ENCODE measurements around the gene RHBDL1.

Gene RHBDL1

GRCh38 chr16:724188-725040, 48.9 kb downstream of the RHBDL1 start:
- peak overlapping the region; percentile 24; the same call in 1 of the 2 replicates for H3K4me2 ChIP-seq
- no peaks in the 10 kb centered on the region for H3K27me3 ChIP-seq (ENCODE audit: insufficient read depth, low read depth)
- TF ChIP-seq CTCF (conservative IDR thresholded peaks at IDR 0.05; ENCODE audit: low read depth, low read length) = no peak
- H3K79me2 ChIP-seq (ENCODE audit: insufficient read depth, low read depth) = no peaks in the 10 kb centered on the region
- H3K27ac ChIP-seq = no peak overlapping the region
- no peaks in the 10 kb centered on the region for H4K20me1 ChIP-seq (ENCODE audit: insufficient read depth)
- no peaks in the 10 kb centered on the region for H3K36me3 ChIP-seq (ENCODE audit: insufficient read depth)
- H3K9ac ChIP-seq = no peak overlapping the region
- H3K4me3 ChIP-seq (IDR thresholded peaks at IDR 0.05; ENCODE audit: insufficient read depth, low read depth, low read length) = no peak overlapping the region
- peaks cover 52% of the 10 kb centered on the region for H3K4me1 ChIP-seq (ENCODE audit: low read depth, poor library complexity, severe bottlenecking)
- H2AFZ ChIP-seq (ENCODE audit: low read depth) = no peak overlapping the region

- Histone ChIP-seq H3K4me2 (peak overlapping the region; percentile 17; the same call in 1 of the 2 replicates), H3K4me3 (IDR thresholded peaks at IDR 0.05; ENCODE audit: insufficient read depth, low read depth, low read length) (no peak overlapping the region), H4K20me1 (ENCODE audit: insufficient read depth) (no peaks in the 10 kb centered on the region), H3K27me3 (ENCODE audit: insufficient read depth, low read depth) (no peaks in the 10 kb centered on the region), H3K9ac (no peak overlapping the region), H2AFZ (ENCODE audit: low read depth) (no peak overlapping the region), H3K27ac (no peak overlapping the region), H3K4me1 (ENCODE audit: low read depth, poor library complexity, severe bottlenecking) (peaks cover 46% of the 10 kb centered on the region), H3K79me2 (ENCODE audit: insufficient read depth, low read depth) (no peaks in the 10 kb centered on the region), H3K36me3 (ENCODE audit: insufficient read depth) (no peaks in the 10 kb centered on the region)
- no peak for TF ChIP-seq CTCF (conservative IDR thresholded peaks at IDR 0.05; ENCODE audit: low read depth, low read length)
Observed at GRCh38 chr16:725041-725376, 49.5 kb downstream of the RHBDL1 start.

- peak overlapping the region; percentile 98; the same call in 1 of the 2 replicates for H3K4me2 ChIP-seq
- H3K4me1 ChIP-seq (ENCODE audit: low read depth, poor library complexity, severe bottlenecking) = peaks cover 44% of the 10 kb centered on the region
- no peak overlapping the region for H2AFZ ChIP-seq (ENCODE audit: low read depth)
- no peak for TF ChIP-seq CTCF (conservative IDR thresholded peaks at IDR 0.05; ENCODE audit: low read depth, low read length)
- H3K9ac ChIP-seq = no peak overlapping the region
- no peaks in the 10 kb centered on the region for H3K27me3 ChIP-seq (ENCODE audit: insufficient read depth, low read depth)
- H3K79me2 ChIP-seq (ENCODE audit: insufficient read depth, low read depth) = no peaks in the 10 kb centered on the region
- H3K4me3 ChIP-seq (IDR thresholded peaks at IDR 0.05; ENCODE audit: insufficient read depth, low read depth, low read length) = no peak overlapping the region
- no peaks in the 10 kb centered on the region for H4K20me1 ChIP-seq (ENCODE audit: insufficient read depth)
- H3K36me3 ChIP-seq (ENCODE audit: insufficient read depth) = no peaks in the 10 kb centered on the region
- H3K27ac ChIP-seq = no peak overlapping the region
Observed at GRCh38 chr16:725463-726187, 50.2 kb downstream of the RHBDL1 start.

- no peaks in the 10 kb centered on the region for H4K20me1 ChIP-seq (ENCODE audit: insufficient read depth)
- H3K4me1 ChIP-seq (ENCODE audit: low read depth, poor library complexity, severe bottlenecking) = peaks cover 44% of the 10 kb centered on the region
- no peak for TF ChIP-seq CTCF (conservative IDR thresholded peaks at IDR 0.05; ENCODE audit: low read depth, low read length)
- H3K36me3 ChIP-seq (ENCODE audit: insufficient read depth) = no peaks in the 10 kb centered on the region
- H3K27ac ChIP-seq = no peak overlapping the region
- no peaks in the 10 kb centered on the region for H3K79me2 ChIP-seq (ENCODE audit: insufficient read depth, low read depth)
- 0 out of 2 replicates have a peak overlapping the region, but pooled peaks have one; percentile 9 for H3K9ac ChIP-seq
- H3K4me3 ChIP-seq (IDR thresholded peaks at IDR 0.05; ENCODE audit: insufficient read depth, low read depth, low read length) = no peak overlapping the region
- H3K27me3 ChIP-seq (ENCODE audit: insufficient read depth, low read depth) = no peaks in the 10 kb centered on the region
- H2AFZ ChIP-seq (ENCODE audit: low read depth) = no peak overlapping the region
- peak overlapping the region; percentile 98 for H3K4me2 ChIP-seq
Observed at GRCh38 chr16:726188-726437, 50.6 kb downstream of the RHBDL1 start.

All from KMS-11 (cell line).